OCI-LY1 (cell line): ENCODE results near the gene ATP5PO.

ENCODE experiments used
- H2AFZ ChIP-seq: fragments of 200-600 bp; sonication (generic), shearing (Covaris generic); 2 replicates; pipeline ENCODE4 v1.6.0; 2014; ENCODE audit warnings: antibody characterized with exemption, mild to moderate bottlenecking, low read length
- H3F3A ChIP-seq: fragments of 200-600 bp; sonication (generic), shearing (Covaris generic); 2 replicates; pipeline ENCODE4 v1.6.0; 2014; ENCODE audit warnings: mild to moderate bottlenecking, antibody characterized with exemption, low read length, moderate library complexity; ENCODE audit not compliant: insufficient read depth
- H3K27ac ChIP-seq: fragments of 200-600 bp; sonication (generic); 2 replicates; pipeline ENCODE4 v1.5.1; 2014; ENCODE audit warnings: low read length, mixed run types, mild to moderate bottlenecking, low read depth; ENCODE audit not compliant: poor library complexity, severe bottlenecking
- H3K27me3 ChIP-seq: fragments of 200-600 bp; sonication (generic); 2 replicates; pipeline ENCODE4 v1.6.0; 2014; ENCODE audit warnings: antibody characterized with exemption, mild to moderate bottlenecking, low read length, moderate library complexity; ENCODE audit not compliant: insufficient read depth
- H3K36me3 ChIP-seq: fragments of 200-600 bp; sonication (generic); 2 replicates; pipeline ENCODE4 v1.6.1; 2014; ENCODE audit warnings: mild to moderate bottlenecking, antibody characterized with exemption, low read length, moderate library complexity, mixed read lengths; ENCODE audit not compliant: insufficient read depth
- H3K4me1 ChIP-seq: fragments of 200-600 bp; sonication (generic); 2 replicates; pipeline ENCODE4 v1.5.1; 2014; ENCODE audit warnings: mild to moderate bottlenecking, low read length, moderate library complexity; ENCODE audit not compliant: insufficient read depth, severe bottlenecking
- H3K4me2 ChIP-seq: fragments of 200-600 bp; sonication (generic), shearing (Covaris generic); 2 replicates; pipeline ENCODE4 v1.6.1; 2014; ENCODE audit warnings: low read length
- H3K4me3 ChIP-seq: fragments of 200-600 bp; sonication (generic); 2 replicates; pipeline ENCODE4 v1.5.1; 2014; ENCODE audit warnings: low read length, low read depth, mild to moderate bottlenecking, mixed read lengths; ENCODE audit not compliant: poor library complexity, severe bottlenecking
- H3K79me2 ChIP-seq: fragments of 200-600 bp; shearing (Covaris generic); 2 replicates; pipeline ENCODE4 v1.6.1; 2016; ENCODE audit warnings: mixed run types, low read length, mixed read lengths; ENCODE audit not compliant: insufficient read depth
- H3K9ac ChIP-seq: fragments of 200-600 bp; sonication (generic), shearing (Covaris generic); 2 replicates; pipeline ENCODE4 v1.6.1; 2014; ENCODE audit warnings: mild to moderate bottlenecking, low read length, mixed read lengths
- H3K9me2 ChIP-seq: fragments of 200-600 bp; sonication (generic), shearing (Covaris generic); 2 replicates; pipeline ENCODE4 v1.6.1; 2014; ENCODE audit warnings: low read depth, mild to moderate bottlenecking, low read length, mixed read lengths
- H3K9me3 ChIP-seq: fragments of 200-600 bp; shearing (Covaris generic); 2 replicates; pipeline ENCODE4 v1.6.1; 2014; ENCODE audit warnings: low read length, mixed read lengths
- H4K20me1 ChIP-seq: fragments of 200-600 bp; sonication (generic), shearing (Covaris generic); 2 replicates; pipeline ENCODE4 v1.6.0; 2016; ENCODE audit warnings: mild to moderate bottlenecking, low read length; ENCODE audit not compliant: insufficient read depth
- EZH2 ChIP-seq: fragments of 200-600 bp; sonication (generic), shearing (Covaris generic); IDR thresholded peaks from 2 replicates; pipeline ENCODE4 v1.8.0; 2017; ENCODE audit warnings: borderline replicate concordance, mixed run types, mild to moderate bottlenecking, antibody characterized with exemption, low read length, moderate library complexity, mixed read lengths
- TF ChIP-seq, protein P1 (sequence below): fragments of 200-600 bp; sonication (generic), shearing (Covaris generic); IDR thresholded peaks from 2 replicates; pipeline ENCODE4 v1.5.1; 2017; ENCODE audit warnings: mild to moderate bottlenecking, antibody characterized with exemption, low read length, moderate library complexity, mixed read lengths

ATP5PO gene

DNA sequence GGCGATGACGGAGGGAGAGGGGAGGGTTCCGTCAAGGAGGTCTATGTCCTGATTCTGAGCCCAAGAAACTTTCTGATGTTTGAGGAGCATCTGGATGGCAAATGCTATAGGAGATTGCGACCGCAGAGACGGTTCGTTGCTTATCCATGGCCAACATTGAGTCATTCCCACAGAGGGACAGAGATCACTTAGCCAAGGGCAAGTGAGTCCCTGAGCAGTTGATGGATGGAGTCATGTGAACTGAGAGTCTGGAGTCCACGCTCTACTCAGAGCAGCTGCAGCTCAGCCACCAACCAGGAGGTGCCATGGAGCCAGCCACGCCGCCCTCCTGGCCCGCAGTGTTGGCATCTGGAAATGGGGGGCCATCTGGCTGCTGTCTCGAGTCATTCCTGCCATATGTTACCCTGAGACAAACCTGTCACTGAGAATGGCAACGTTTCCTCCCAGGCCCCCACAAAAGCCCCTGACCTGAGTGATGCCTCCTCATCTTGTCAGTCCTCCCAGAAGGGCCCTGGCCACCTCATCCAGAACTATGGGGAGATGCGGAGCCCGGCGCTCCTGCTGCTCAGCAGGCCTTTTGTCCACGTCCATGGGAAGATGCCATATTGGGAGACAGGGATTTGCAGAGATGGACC is 58.6 kb downstream of the ATP5PO start:
- Histone ChIP-seq H3K9ac (no peak overlapping the region), H3F3A (no peaks in the 10 kb centered on the region), H3K36me3 (no peaks in the 10 kb centered on the region), H3K9me2 (no peaks in the 10 kb centered on the region), H3K79me2 (no peaks in the 10 kb centered on the region), H3K27me3 (no peaks in the 10 kb centered on the region), H3K9me3 (no peaks in the 10 kb centered on the region), H2AFZ (no peak overlapping the region), H3K4me3 (no peak overlapping the region), H3K4me1 (no peaks in the 10 kb centered on the region), H4K20me1 (no peaks in the 10 kb centered on the region), H3K27ac (no peak overlapping the region), H3K4me2 (no peak overlapping the region)
- TF ChIP-seq, protein P1, sequence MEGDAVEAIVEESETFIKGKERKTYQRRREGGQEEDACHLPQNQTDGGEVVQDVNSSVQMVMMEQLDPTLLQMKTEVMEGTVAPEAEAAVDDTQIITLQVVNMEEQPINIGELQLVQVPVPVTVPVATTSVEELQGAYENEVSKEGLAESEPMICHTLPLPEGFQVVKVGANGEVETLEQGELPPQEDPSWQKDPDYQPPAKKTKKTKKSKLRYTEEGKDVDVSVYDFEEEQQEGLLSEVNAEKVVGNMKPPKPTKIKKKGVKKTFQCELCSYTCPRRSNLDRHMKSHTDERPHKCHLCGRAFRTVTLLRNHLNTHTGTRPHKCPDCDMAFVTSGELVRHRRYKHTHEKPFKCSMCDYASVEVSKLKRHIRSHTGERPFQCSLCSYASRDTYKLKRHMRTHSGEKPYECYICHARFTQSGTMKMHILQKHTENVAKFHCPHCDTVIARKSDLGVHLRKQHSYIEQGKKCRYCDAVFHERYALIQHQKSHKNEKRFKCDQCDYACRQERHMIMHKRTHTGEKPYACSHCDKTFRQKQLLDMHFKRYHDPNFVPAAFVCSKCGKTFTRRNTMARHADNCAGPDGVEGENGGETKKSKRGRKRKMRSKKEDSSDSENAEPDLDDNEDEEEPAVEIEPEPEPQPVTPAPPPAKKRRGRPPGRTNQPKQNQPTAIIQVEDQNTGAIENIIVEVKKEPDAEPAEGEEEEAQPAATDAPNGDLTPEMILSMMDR: no peak
- no peak for TF ChIP-seq EZH2

DNA sequence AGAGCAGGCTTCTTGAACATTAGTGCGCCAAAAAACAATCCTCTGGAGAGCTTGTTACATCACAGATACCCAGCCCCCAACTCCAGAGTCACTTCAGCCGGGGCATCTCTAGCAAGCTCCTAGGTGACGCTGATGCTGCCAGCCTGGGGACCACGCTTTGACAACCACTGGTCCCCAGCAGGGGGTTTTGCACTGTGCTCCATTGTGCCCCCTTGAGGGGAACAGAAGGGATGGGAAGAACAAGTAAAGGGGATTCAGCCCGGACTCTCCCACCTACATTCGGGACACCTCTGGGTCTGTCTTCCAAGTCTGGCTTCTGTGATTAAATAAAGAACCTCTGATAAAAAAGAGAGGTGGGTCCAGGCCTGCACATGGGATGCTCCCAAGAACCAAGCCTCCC is 60.4 kb downstream of the ATP5PO start:
- TF ChIP-seq, protein P1: peak; percentile 63
- no peak for TF ChIP-seq EZH2
- H3K27ac ChIP-seq: no peak overlapping the region
- no peaks in the 10 kb centered on the region for H3K4me1 ChIP-seq
- no peaks in the 10 kb centered on the region for H3K36me3 ChIP-seq
- H3K9me3 ChIP-seq: no peaks in the 10 kb centered on the region
- H3K4me3 ChIP-seq: no peak overlapping the region
- no peaks in the 10 kb centered on the region for H3K9me2 ChIP-seq
- no peaks in the 10 kb centered on the region for H4K20me1 ChIP-seq
- H3K79me2 ChIP-seq: no peaks in the 10 kb centered on the region
- H3F3A ChIP-seq: no peaks in the 10 kb centered on the region
- no peak overlapping the region for H2AFZ ChIP-seq
- H3K9ac ChIP-seq: no peak overlapping the region
- peaks cover 1% of the 10 kb centered on the region; the same call in 1 of the 2 replicates for H3K27me3 ChIP-seq
- H3K4me2 ChIP-seq: no peak overlapping the region

DNA sequence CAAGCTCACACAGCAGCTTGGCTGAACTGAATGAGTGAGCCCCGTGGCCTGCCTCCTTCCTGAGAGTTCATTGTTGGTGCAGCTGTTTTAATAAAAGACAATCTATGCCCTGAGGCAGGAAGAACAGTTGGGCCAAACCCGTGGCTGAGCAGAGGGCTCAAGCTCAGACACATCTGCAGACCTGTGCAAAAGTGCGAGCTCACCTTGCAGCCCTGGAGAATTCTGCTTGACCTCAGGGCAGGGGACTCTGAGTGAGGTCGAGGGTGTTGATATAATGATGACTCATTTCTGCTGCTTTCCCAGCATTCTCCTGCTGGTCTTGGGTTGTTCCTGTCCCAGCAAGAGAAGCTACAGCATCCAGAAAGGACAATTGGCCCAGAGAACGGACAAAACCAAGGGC is 61.0 kb downstream of the ATP5PO start:
- H2AFZ ChIP-seq: no peak overlapping the region
- no peaks in the 10 kb centered on the region for H3K9me2 ChIP-seq
- no peak overlapping the region for H3K4me3 ChIP-seq
- no peak overlapping the region for H3K4me2 ChIP-seq
- H3K36me3 ChIP-seq: no peaks in the 10 kb centered on the region
- no peaks in the 10 kb centered on the region for H4K20me1 ChIP-seq
- no peaks in the 10 kb centered on the region for H3K4me1 ChIP-seq
- H3K79me2 ChIP-seq: no peaks in the 10 kb centered on the region
- H3K9ac ChIP-seq: no peak overlapping the region
- no peaks in the 10 kb centered on the region for H3F3A ChIP-seq
- H3K27me3 ChIP-seq: peaks cover 3% of the 10 kb centered on the region; the same call in 1 of the 2 replicates
- TF ChIP-seq, protein P1: no peak
- no peak for TF ChIP-seq EZH2
- no peak overlapping the region for H3K27ac ChIP-seq
- H3K9me3 ChIP-seq: no peaks in the 10 kb centered on the region
